Ascending aorta (tissue), 2 donors: ENCODE data around the gene SLC4A1AP. TPM values are rescaled to one million over a fixed set of nuclear protein-coding genes. Genes with fewer than 3 reads are reported as not detected.

ENCODE experiments used
- DNase-seq, 2 donors: peaks; one replicate each; pipeline ENCODE4 v3.0.0-alpha.2; 2019; ENCODE audit warnings: low spot score in 2 of 2
- H3K27ac ChIP-seq, 2 donors: fragments of 200-600 bp; sonication (generic); one replicate each; pipeline ENCODE4 v1.5.1; 2016 to 2017; ENCODE audit warnings: mild to moderate bottlenecking in 1 of 2
- H3K27me3 ChIP-seq: fragments of 200-600 bp; sonication (generic); one replicate; pipeline ENCODE4 v1.5.1; 2017
- H3K36me3 ChIP-seq, 2 donors: fragments of 200-600 bp; sonication (generic); one replicate each; pipeline ENCODE4 v1.5.1; 2016
- H3K4me1 ChIP-seq, 2 donors: fragments of 200-600 bp; sonication (generic); one replicate each; pipeline ENCODE4 v1.5.1; 2016 to 2017; ENCODE audit warnings: mild to moderate bottlenecking in 1 of 2
- H3K4me3 ChIP-seq, 2 donors: fragments of 200-600 bp; sonication (generic); one replicate each; pipeline ENCODE4 v1.5.1; 2016 to 2017; ENCODE audit warnings: mild to moderate bottlenecking in 1 of 2
- H3K9me3 ChIP-seq, 2 donors: fragments of 200-600 bp; sonication (generic); one replicate each; pipeline ENCODE4 v1.5.1; 2016
- intact Hi-C: fragments of 100-400 bp; cut with DNase I; formaldehyde crosslinking; loops from one replicate; pipeline ENCODE4 v1.15.1; 2023
- total RNA-seq: library from RNA; depleted of rRNA; stranded (reverse); fragments of >200 nt; gene quantifications from one replicate; pipeline ENCODE4 v1.1.0, GENCODE V29; 2016
- TF ChIP-seq, protein P1 (sequence below), 3 experiments: fragments of 200-600 bp in 2 of 3; fragments of 450-650 bp in 1 of 3; sonication (generic) in 2 of 3; IDR thresholded peaks; one replicate each; pipeline ENCODE4 v1.5.1; 2016 to 2019; ENCODE audit warnings: antibody characterized with exemption in 3 of 3, mild to moderate bottlenecking in 1 of 3, moderate library complexity in 1 of 3

The SLC4A1AP gene
- total RNA-seq, 1 donor from 2014 or later = 26.8 TPM

DNA sequence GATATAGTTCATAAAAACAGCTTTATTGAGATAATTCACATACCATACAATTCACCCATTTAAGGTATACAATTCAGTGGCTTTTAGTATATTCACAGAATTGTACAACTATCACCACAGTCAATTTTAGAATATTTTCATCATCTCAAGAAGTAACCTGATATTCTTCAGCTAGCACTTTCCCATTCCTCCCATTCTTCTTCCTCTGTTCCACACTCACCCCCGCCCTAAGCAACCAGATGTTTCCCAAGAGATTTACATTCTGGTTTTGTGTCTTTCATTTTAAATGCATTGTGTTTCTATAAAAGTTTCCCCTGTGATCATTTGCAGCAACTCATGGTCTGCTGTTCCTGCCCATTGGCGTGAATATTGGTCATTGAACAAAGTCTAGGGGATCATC, 29.4 kb upstream of the SLC4A1AP start:
- Histone ChIP-seq H3K4me3 (no peak overlapping the region), H3K9me3 (no peaks in the 10 kb centered on the region), H3K36me3 (peaks cover 43 to 74% of the 10 kb centered on the region in 2 donors), H3K27me3 (no peaks in the 10 kb centered on the region), H3K27ac (no peak overlapping the region), H3K4me1 (peaks cover 0 to 5% of the 10 kb centered on the region in 2 donors)
- intact Hi-C loops = no loop called here
- no peak for DNase-seq
- TF ChIP-seq, protein P1, sequence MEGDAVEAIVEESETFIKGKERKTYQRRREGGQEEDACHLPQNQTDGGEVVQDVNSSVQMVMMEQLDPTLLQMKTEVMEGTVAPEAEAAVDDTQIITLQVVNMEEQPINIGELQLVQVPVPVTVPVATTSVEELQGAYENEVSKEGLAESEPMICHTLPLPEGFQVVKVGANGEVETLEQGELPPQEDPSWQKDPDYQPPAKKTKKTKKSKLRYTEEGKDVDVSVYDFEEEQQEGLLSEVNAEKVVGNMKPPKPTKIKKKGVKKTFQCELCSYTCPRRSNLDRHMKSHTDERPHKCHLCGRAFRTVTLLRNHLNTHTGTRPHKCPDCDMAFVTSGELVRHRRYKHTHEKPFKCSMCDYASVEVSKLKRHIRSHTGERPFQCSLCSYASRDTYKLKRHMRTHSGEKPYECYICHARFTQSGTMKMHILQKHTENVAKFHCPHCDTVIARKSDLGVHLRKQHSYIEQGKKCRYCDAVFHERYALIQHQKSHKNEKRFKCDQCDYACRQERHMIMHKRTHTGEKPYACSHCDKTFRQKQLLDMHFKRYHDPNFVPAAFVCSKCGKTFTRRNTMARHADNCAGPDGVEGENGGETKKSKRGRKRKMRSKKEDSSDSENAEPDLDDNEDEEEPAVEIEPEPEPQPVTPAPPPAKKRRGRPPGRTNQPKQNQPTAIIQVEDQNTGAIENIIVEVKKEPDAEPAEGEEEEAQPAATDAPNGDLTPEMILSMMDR (IDR thresholded peaks at IDR 0.05) = no peak

DNA sequence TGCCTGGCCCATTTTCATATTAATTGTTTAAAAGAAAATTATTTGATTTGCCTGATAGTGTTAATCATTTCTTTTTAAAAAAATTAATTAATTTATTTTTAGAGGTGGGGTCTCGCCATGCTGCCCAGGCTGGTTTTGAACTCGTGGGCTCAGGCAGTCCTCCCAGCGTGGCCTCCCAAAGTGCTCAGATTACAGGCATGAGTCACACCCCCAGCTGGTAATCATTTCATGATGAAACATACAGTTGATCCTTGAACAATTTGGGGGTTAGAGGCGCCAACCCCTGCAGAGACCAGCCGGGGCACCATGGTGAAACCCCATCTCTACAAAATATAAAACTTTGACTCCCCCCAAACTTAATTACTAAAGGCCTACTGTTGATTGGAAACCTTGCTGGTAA, 26.9 kb upstream of the SLC4A1AP start:
- TF ChIP-seq, protein P1 (IDR thresholded peaks at IDR 0.05) = no peak
- no peaks in the 10 kb centered on the region for H3K9me3 ChIP-seq
- no peak for DNase-seq
- H3K4me3 ChIP-seq = no peak overlapping the region
- H3K27me3 ChIP-seq = no peaks in the 10 kb centered on the region
- H3K27ac ChIP-seq = no peak overlapping the region
- H3K36me3 ChIP-seq = peaks cover 65 to 87% of the 10 kb centered on the region in 2 donors
- intact Hi-C loops = no loop called here
- no peaks in the 10 kb centered on the region for H3K4me1 ChIP-seq

DNA sequence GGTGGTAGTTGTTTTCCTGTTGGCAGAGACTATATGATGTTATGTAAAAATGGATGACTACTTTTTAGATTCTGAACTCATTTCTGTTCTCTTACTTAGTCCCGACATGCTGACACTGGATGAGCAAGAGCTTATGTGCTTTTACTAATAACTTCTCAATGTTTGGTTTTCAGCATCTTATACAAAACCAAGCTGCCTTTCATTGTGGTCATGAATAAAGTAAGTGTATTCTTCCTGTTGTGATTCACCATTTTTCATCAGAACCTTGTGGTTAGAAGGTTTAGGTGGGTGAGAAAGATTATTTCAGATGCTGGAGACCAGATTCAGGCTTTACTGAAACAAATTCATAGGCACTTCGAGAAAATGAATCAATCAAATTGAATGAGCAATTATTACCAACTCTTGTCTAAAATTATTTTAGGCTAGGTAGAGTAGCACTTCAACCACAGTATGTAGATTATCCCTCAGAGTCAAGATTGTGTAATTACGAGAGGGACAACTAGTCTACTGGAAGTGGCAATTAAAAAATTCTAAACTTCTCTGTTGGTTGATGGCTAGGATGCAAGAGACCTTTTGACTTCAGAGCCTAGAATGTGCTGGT, 25.6 kb upstream of the SLC4A1AP start:
- no peak for DNase-seq
- Histone ChIP-seq H3K36me3 (peaks cover 61 to 87% of the 10 kb centered on the region in 2 donors), H3K27me3 (no peaks in the 10 kb centered on the region), H3K4me3 (no peak overlapping the region), H3K27ac (no peak overlapping the region), H3K9me3 (no peaks in the 10 kb centered on the region), H3K4me1 (no peaks in the 10 kb centered on the region)
- TF ChIP-seq, protein P1 (IDR thresholded peaks at IDR 0.05) = no peak
- intact Hi-C loops = no loop called here

DNA sequence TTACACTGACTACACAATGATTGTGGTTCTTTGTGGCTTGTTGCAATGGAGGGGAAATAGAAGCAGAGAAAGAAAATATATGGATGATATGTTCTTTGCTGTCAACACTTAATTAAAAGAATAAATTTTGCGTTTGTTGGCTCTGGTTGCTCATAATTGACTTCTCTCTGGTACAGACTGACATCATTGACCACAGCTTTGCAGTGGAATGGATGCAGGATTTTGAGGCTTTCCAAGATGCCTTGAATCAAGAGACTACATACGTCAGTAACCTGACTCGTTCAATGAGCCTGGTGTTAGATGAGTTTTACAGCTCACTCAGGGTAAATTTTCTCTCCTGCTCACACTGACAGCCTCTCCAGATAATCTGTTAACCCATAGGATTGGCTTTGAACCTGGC, 25.0 kb upstream of the SLC4A1AP start:
- Histone ChIP-seq H3K36me3 (peaks cover 55 to 87% of the 10 kb centered on the region in 2 donors), H3K4me1 (no peaks in the 10 kb centered on the region), H3K4me3 (no peak overlapping the region), H3K9me3 (no peaks in the 10 kb centered on the region), H3K27me3 (no peaks in the 10 kb centered on the region), H3K27ac (no peak overlapping the region)
- no peak for DNase-seq
- TF ChIP-seq, protein P1 (IDR thresholded peaks at IDR 0.05) = no peak
- intact Hi-C loops = no loop called here

DNA sequence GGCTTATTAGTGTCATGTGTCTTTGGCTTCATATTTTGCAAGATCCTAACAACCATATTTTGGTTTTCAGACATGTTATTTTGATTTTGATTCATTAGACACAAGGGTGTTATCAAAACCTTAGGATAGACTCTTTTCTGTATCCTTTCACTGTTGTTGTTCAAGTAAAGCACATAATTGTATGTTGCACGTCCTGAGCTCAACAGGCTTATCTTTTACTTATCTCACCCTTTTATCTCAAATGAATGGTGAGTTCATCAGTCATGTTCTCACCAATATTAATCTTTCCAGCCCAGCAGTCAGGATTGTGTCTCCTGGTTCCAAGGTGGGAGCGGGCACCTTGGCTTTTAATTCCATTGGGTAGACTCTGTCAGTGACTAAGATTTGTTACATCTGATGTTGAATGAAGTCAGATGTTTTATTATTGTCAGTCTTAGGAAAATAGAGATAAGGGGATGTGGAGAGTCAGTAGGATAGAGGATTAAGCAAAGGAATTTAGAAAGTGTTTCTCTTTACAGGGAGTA, 22.9 kb upstream of the SLC4A1AP start:
- no peaks in the 10 kb centered on the region for H3K4me1 ChIP-seq

More for the DNA sequence above, 22.9 kb upstream of the SLC4A1AP start:
- Histone ChIP-seq H3K4me3 (no peak overlapping the region), H3K27ac (no peak overlapping the region), H3K27me3 (no peaks in the 10 kb centered on the region), H3K9me3 (no peaks in the 10 kb centered on the region), H3K36me3 (peaks cover 46 to 82% of the 10 kb centered on the region in 2 donors)
- no peak for DNase-seq
- TF ChIP-seq, protein P1 (IDR thresholded peaks at IDR 0.05) = no peak
- intact Hi-C loops = no loop called here
